Parathyroid adenoma (tissue), 2 donors: Measurements from ENCODE around the gene RCOR1.

ENCODE experiments used
- H2AFZ ChIP-seq: fragments of 300-600 bp; sonication (generic); one replicate; pipeline ENCODE4 v1.7.0; 2017; ENCODE audit warnings: antibody characterized with exemption, mild to moderate bottlenecking
- H3K27ac ChIP-seq: fragments of 300-600 bp; sonication (generic); one replicate; pipeline ENCODE4 v1.7.0; 2017
- H3K27me3 ChIP-seq: fragments of 300-600 bp; sonication (generic); one replicate; pipeline ENCODE4 v1.7.0; 2017; ENCODE audit warnings: low read length; ENCODE audit not compliant: control insufficient read depth, insufficient read depth
- H3K36me3 ChIP-seq: fragments of 300-600 bp; sonication (generic); one replicate; pipeline ENCODE4 v1.7.0; 2017; ENCODE audit warnings: low read length; ENCODE audit not compliant: control insufficient read depth, insufficient read depth
- H3K4me1 ChIP-seq: fragments of 300-600 bp; sonication (generic); one replicate; pipeline ENCODE4 v1.7.0; 2017; ENCODE audit warnings: control low read depth
- H3K4me2 ChIP-seq: fragments of 300-600 bp; sonication (generic); one replicate; pipeline ENCODE4 v1.7.0; 2017; ENCODE audit warnings: low read length
- H3K4me3 ChIP-seq: fragments of 300-600 bp; sonication (generic); one replicate; pipeline ENCODE4 v1.7.0; 2017; ENCODE audit warnings: low read depth, low read length
- H3K79me2 ChIP-seq: fragments of 300-600 bp; sonication (generic); one replicate; pipeline ENCODE4 v1.7.0; 2017; ENCODE audit warnings: control low read depth
- H3K9ac ChIP-seq: fragments of 300-600 bp; sonication (generic); one replicate; pipeline ENCODE4 v1.7.0; 2017; ENCODE audit warnings: mild to moderate bottlenecking
- H3K9me3 ChIP-seq: fragments of 300-600 bp; sonication (generic); one replicate; pipeline ENCODE4 v1.7.0; 2017; ENCODE audit warnings: low read length; ENCODE audit not compliant: control insufficient read depth
- TF ChIP-seq, protein P1 (sequence below): fragments of 300-600 bp; sonication (generic); IDR thresholded peaks from one replicate; pipeline ENCODE4 v1.7.0; 2017; ENCODE audit warnings: antibody characterized with exemption, mild to moderate bottlenecking
- donor health status: primary hyperparathyroidism.

Gene RCOR1

DNA sequence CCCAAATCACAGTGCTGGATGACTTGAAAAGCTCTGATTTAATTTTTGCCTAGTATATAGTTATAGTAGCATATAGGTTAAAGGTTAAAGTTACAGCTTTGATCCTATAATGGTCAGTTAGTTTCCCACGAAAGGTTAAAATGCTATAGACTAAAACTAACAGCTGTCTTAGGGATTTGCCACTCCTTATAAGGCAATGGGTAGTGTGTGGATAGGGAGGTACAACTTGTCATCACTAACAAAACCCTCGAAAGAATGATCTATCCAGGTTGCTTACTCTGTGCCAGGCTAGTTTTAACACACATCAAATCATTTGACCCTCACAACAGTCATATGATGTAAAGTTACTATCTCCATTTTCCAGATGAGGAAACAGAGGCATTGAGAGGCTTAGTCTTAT, 11.7 kb downstream of the RCOR1 start:
- H3K27me3 ChIP-seq: no peaks in the 10 kb centered on the region
- H3K4me3 ChIP-seq: no peak overlapping the region
- no peaks in the 10 kb centered on the region for H3K4me1 ChIP-seq
- H3K27ac ChIP-seq: no peak overlapping the region
- no peaks in the 10 kb centered on the region for H3K36me3 ChIP-seq
- H3K9me3 ChIP-seq: no peaks in the 10 kb centered on the region
- peaks cover 63% of the 10 kb centered on the region for H3K79me2 ChIP-seq
- no peak overlapping the region for H3K4me2 ChIP-seq
- TF ChIP-seq, protein P1, sequence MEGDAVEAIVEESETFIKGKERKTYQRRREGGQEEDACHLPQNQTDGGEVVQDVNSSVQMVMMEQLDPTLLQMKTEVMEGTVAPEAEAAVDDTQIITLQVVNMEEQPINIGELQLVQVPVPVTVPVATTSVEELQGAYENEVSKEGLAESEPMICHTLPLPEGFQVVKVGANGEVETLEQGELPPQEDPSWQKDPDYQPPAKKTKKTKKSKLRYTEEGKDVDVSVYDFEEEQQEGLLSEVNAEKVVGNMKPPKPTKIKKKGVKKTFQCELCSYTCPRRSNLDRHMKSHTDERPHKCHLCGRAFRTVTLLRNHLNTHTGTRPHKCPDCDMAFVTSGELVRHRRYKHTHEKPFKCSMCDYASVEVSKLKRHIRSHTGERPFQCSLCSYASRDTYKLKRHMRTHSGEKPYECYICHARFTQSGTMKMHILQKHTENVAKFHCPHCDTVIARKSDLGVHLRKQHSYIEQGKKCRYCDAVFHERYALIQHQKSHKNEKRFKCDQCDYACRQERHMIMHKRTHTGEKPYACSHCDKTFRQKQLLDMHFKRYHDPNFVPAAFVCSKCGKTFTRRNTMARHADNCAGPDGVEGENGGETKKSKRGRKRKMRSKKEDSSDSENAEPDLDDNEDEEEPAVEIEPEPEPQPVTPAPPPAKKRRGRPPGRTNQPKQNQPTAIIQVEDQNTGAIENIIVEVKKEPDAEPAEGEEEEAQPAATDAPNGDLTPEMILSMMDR: no peak
- H3K9ac ChIP-seq: no peak overlapping the region
- H2AFZ ChIP-seq: no peak overlapping the region

DNA sequence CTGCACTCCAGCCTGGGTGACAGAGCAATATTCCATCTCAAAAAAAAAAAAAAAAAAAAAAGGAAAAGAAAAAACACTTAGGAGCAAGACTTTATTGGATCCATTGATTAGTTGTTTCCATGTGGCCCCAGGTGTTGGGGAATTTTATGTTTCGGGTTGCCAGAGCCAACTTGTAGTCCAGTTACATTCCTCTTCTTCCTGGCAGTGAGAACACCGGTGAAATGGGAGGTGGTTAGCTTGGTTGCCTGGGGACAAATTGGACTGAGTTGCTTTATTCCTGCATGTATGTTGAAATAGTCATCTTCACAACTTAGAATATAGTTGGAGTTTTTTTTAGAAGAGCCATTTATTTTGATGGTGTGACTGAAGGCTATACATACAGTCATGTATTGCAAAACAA, 12.6 kb downstream of the RCOR1 start:
- H3K9ac ChIP-seq: no peak overlapping the region
- H3K79me2 ChIP-seq: peaks cover 69% of the 10 kb centered on the region
- H3K4me3 ChIP-seq: no peak overlapping the region
- no peak overlapping the region for H3K27ac ChIP-seq
- H2AFZ ChIP-seq: no peak overlapping the region
- no peaks in the 10 kb centered on the region for H3K4me1 ChIP-seq
- no peak overlapping the region for H3K4me2 ChIP-seq
- no peaks in the 10 kb centered on the region for H3K27me3 ChIP-seq
- H3K36me3 ChIP-seq: no peaks in the 10 kb centered on the region
- no peaks in the 10 kb centered on the region for H3K9me3 ChIP-seq
- TF ChIP-seq, protein P1: no peak

DNA sequence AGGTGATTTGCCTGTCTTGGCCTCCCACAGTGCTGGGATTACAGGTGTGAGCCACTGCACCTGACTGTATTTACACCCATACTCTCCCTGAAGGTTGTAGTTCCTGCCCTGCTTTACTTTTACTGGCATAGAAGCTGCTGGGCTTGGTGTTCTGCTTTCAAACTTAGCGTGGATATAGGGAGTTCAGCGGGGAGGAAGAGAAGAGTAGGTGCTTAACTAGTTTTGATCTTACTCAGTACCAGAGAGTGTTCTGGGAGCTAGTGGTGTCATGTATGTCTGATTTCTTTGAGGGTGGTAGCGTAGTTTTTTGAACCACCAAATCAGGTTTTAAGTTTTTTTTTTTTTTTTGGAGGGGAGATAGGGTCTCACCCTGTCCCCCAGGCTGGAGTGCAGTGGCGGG, 13.8 kb downstream of the RCOR1 start:
- no peaks in the 10 kb centered on the region for H3K9me3 ChIP-seq
- no peak overlapping the region for H2AFZ ChIP-seq
- H3K79me2 ChIP-seq: peaks cover 67% of the 10 kb centered on the region
- TF ChIP-seq, protein P1: no peak
- H3K4me3 ChIP-seq: no peak overlapping the region
- no peaks in the 10 kb centered on the region for H3K4me1 ChIP-seq
- no peaks in the 10 kb centered on the region for H3K36me3 ChIP-seq
- H3K27ac ChIP-seq: no peak overlapping the region
- no peaks in the 10 kb centered on the region for H3K27me3 ChIP-seq
- H3K4me2 ChIP-seq: no peak overlapping the region
- no peak overlapping the region for H3K9ac ChIP-seq

DNA sequence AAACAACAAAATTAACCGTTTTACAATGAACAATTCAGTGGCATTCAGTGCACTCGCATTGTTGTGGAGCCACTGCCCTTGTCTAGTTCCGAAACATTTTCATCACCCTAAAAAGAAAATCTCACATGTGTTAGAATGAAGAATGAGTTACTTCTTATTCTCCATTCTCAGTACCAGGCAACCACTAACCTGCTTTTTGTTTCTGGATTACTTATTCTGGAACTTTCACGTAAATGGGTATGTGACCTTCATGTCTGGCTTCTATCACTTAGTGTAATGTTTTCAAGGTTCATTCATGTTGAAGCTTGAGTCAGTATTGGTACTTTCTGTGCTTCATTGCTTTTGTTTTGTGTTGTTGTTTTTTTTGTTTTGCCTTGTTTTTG, 15.6 kb downstream of the RCOR1 start:
- H3K4me2 ChIP-seq: no peak overlapping the region
- no peak overlapping the region for H3K9ac ChIP-seq
- no peak overlapping the region for H3K27ac ChIP-seq
- peaks cover 69% of the 10 kb centered on the region for H3K79me2 ChIP-seq
- no peaks in the 10 kb centered on the region for H3K36me3 ChIP-seq
- TF ChIP-seq, protein P1: no peak
- no peak overlapping the region for H3K4me3 ChIP-seq
- no peaks in the 10 kb centered on the region for H3K4me1 ChIP-seq
- H3K27me3 ChIP-seq: no peaks in the 10 kb centered on the region
- no peak overlapping the region for H2AFZ ChIP-seq
- no peaks in the 10 kb centered on the region for H3K9me3 ChIP-seq

DNA sequence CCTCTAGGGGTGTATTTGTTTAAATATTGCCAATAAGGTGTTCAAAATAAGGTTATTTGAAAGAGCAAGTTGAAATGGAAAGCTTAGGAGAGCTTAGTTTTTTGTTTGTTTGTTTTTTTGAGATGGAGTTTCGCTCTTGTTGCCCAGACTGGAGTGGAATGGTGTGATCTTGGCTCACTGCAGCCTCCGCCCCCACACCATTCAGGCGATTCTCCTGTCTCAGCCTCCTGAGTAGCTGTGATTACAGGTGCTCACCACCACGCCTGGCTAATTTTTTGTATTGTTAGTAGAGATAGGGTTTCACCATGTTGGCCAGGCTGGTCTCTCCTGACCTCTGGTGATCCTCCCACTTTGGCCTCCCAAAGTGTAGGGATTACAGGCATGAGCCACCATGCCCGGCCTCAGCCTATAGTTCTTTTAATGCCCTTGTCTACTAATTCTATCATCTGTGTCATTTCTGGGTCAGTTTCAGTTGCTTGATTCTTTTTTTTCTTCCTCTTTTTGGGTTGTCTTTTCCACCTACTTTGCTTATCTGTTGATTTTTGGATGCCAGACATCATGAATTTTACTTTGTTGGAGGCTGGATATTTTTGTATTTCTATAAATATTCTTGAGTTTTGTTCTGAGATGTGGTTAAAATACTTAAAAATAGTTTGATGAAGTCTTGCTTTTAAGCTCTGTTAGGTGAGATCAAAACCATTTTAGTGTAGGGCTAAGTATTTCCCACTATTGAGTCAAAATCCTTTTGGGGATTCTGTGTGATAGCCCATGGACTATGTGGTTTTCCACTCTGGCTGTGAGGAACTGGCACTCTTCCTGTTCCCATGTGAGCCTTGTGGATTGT, 18.7 kb downstream of the RCOR1 start:
- Histone ChIP-seq H3K4me3 (no peak overlapping the region), H3K27me3 (no peaks in the 10 kb centered on the region), H3K4me1 (no peaks in the 10 kb centered on the region), H3K27ac (no peak overlapping the region), H3K36me3 (no peaks in the 10 kb centered on the region), H3K9ac (no peak overlapping the region), H3K4me2 (no peak overlapping the region), H2AFZ (no peak overlapping the region), H3K9me3 (no peaks in the 10 kb centered on the region), H3K79me2 (peaks cover 52% of the 10 kb centered on the region)
- TF ChIP-seq, protein P1: no peak
